Endothelial cell of umbilical vein (primary cell): ENCODE measurements around the gene HINT1.

Experiments used
- CTCF ChIP-seq, 2 donors: IDR thresholded peaks; 1 replicate in 1 of 2; 2 replicates in 1 of 2; pipeline ENCODE4 v1.5.1; 2011; ENCODE audit warnings: low read length in 2 of 2, mild to moderate bottlenecking in 2 of 2, moderate library complexity in 2 of 2, control low read depth in 1 of 2, inconsistent platforms in 1 of 2, low read depth in 1 of 2; ENCODE audit not compliant: insufficient read depth in 1 of 2; ENCODE audit errors: extremely low read depth in 1 of 2
- EZH2 ChIP-seq: IDR thresholded peaks from 2 replicates; pipeline ENCODE4 v1.6.1; 2012; ENCODE audit warnings: borderline replicate concordance, low read depth, mild to moderate bottlenecking, moderate library complexity, low read length, inconsistent platforms; ENCODE audit not compliant: severe bottlenecking
- GATA2 ChIP-seq: IDR thresholded peaks from 2 replicates; pipeline ENCODE4 v1.7.0; 2011; ENCODE audit warnings: low read depth, mild to moderate bottlenecking, moderate library complexity, mixed read lengths, low read length; ENCODE audit not compliant: insufficient read length, insufficient read depth
- MAX ChIP-seq: IDR thresholded peaks from 2 replicates; pipeline ENCODE4 v1.6.1; 2011; ENCODE audit not compliant: insufficient read depth, insufficient read length
- MYC ChIP-seq: IDR thresholded peaks from one replicate; pipeline ENCODE4 v1.6.1; 2011; ENCODE audit warnings: mild to moderate bottlenecking, low read depth, low read length
- POLR2A ChIP-seq: IDR thresholded peaks from 2 replicates; pipeline ENCODE4 v1.6.1; 2012; ENCODE audit warnings: low read depth, mild to moderate bottlenecking, control low read depth, low read length
- POLR2AphosphoS5 ChIP-seq: IDR thresholded peaks from 2 replicates; pipeline ENCODE4 v1.6.1; 2012; ENCODE audit warnings: low read depth, mild to moderate bottlenecking, control low read depth, low read length, moderate library complexity; ENCODE audit not compliant: insufficient read depth

- TF ChIP-seq CTCF (IDR thresholded peaks at IDR 0.05; ENCODE audit: extremely low read depth in 1 of 2, insufficient read depth in 1 of 2, low read depth in 1 of 2, low read length in 2 of 2) = no peak
- TF ChIP-seq MYC = no peak
- TF ChIP-seq POLR2AphosphoS5 = no peak
- TF ChIP-seq EZH2 = no peak
- no peak for TF ChIP-seq POLR2A
- no peak for TF ChIP-seq MAX
- no peak for TF ChIP-seq GATA2
Measured at GRCh38 chr5:131150408-131150807, 14.6 kb downstream of the HINT1 start.
